GM23338 (cell line): ENCODE measurements around the gene KCTD10. TPM values are rescaled to one million over a fixed set of nuclear protein-coding genes. Genes with fewer than 3 reads are reported as not detected.

Experiments
- ATAC-seq: fragments of 200-7000 bp; cut with Tn5 transposase; 3 replicates; pipeline ENCODE4 v1.9.1; 2020
- DNase-seq: peaks from one replicate; pipeline ENCODE4 v3.0.0-alpha.2; 2015; ENCODE audit warnings: low spot score
- H2AFZ ChIP-seq: fragments of 200-600 bp; sonication (generic); 2 replicates; pipeline ENCODE4 v1.8.0; 2016; ENCODE audit warnings: antibody characterized with exemption, mild to moderate bottlenecking, moderate library complexity
- H3F3A ChIP-seq: fragments of 200-600 bp; sonication (generic); replicated peaks from 2 replicates; pipeline ENCODE4 v1.8.0; 2017; ENCODE audit warnings: antibody characterized with exemption, mixed run types, low read depth
- H3K27ac ChIP-seq: fragments of 200-600 bp; sonication (generic); 2 replicates; pipeline ENCODE4 v1.6.1; 2016; ENCODE audit warnings: low read depth
- H3K27me3 ChIP-seq: fragments of 200-600 bp; sonication (generic); 2 replicates; pipeline ENCODE4 v1.8.0; 2016; ENCODE audit warnings: mild to moderate bottlenecking, mixed run types, moderate library complexity; ENCODE audit not compliant: insufficient read depth
- H3K36me3 ChIP-seq: fragments of 200-600 bp; sonication (generic); 2 replicates; pipeline ENCODE4 v1.8.0; 2016; ENCODE audit warnings: mild to moderate bottlenecking; ENCODE audit not compliant: insufficient read depth
- H3K4me1 ChIP-seq: fragments of 200-600 bp; sonication (generic); 2 replicates; pipeline ENCODE4 v1.8.0; 2016; ENCODE audit warnings: mild to moderate bottlenecking, moderate library complexity; ENCODE audit not compliant: insufficient read depth
- H3K4me2 ChIP-seq: fragments of 200-600 bp; sonication (generic); 2 replicates; pipeline ENCODE4 v1.7.1; 2017; ENCODE audit warnings: mixed run types
- H3K4me3 ChIP-seq: fragments of 200-600 bp; sonication (generic); 2 replicates; pipeline ENCODE4 v1.6.1; 2016; ENCODE audit warnings: mixed run types
- H3K79me2 ChIP-seq: fragments of 200-600 bp; sonication (generic); replicated peaks from 2 replicates; pipeline ENCODE4 v1.8.0; 2017; ENCODE audit warnings: mild to moderate bottlenecking; ENCODE audit not compliant: insufficient read depth
- H3K9me2 ChIP-seq: fragments of 200-600 bp; sonication (generic); 2 replicates; pipeline ENCODE4 v1.8.0; 2017; ENCODE audit not compliant: insufficient read depth
- H4K20me1 ChIP-seq: fragments of 200-600 bp; sonication (generic); replicated peaks from 2 replicates; pipeline ENCODE4 v1.8.0; 2017; ENCODE audit warnings: mild to moderate bottlenecking; ENCODE audit not compliant: insufficient read depth
- H3K27ac Mint-ChIP-seq: 2 replicates; pipeline ENCODE4 v1.8.0; 2020; ENCODE audit warnings: inconsistent platforms, mild to moderate bottlenecking, moderate library complexity, mixed read lengths
- H3K27me3 Mint-ChIP-seq: 3 replicates; pipeline ENCODE4 v1.8.0; 2022; ENCODE audit warnings: low read depth, mild to moderate bottlenecking, moderate library complexity, mixed read lengths, inconsistent platforms; ENCODE audit not compliant: insufficient read depth, poor library complexity
- H3K36me3 Mint-ChIP-seq: 3 replicates; pipeline ENCODE4 v1.8.0; 2021; ENCODE audit warnings: low read depth, mild to moderate bottlenecking, inconsistent platforms, moderate library complexity, mixed read lengths
- H3K4me1 Mint-ChIP-seq: 3 replicates; pipeline ENCODE4 v1.8.0; 2020; ENCODE audit warnings: mild to moderate bottlenecking, inconsistent platforms, mixed read lengths
- H3K4me3 Mint-ChIP-seq: 3 replicates; pipeline ENCODE4 v1.8.0; 2021; ENCODE audit warnings: moderate library complexity, mild to moderate bottlenecking, inconsistent platforms, mixed read lengths
- H3K9me3 Mint-ChIP-seq: 3 replicates; pipeline ENCODE4 v1.8.0; 2020; ENCODE audit warnings: moderate library complexity, mild to moderate bottlenecking, inconsistent platforms, mixed read lengths
- EZH2 ChIP-seq: fragments of 200-600 bp; sonication (generic); IDR thresholded peaks from one replicate; pipeline ENCODE4 v1.8.0; 2017; ENCODE audit warnings: antibody characterized with exemption, mild to moderate bottlenecking, low read depth; ENCODE audit not compliant: unreplicated experiment
- JUNB ChIP-seq: IDR thresholded peaks from one replicate; pipeline ENCODE4 v1.6.1; 2016; ENCODE audit warnings: antibody characterized with exemption; ENCODE audit not compliant: unreplicated experiment
- NANOG ChIP-seq: IDR thresholded peaks from 2 replicates; pipeline ENCODE4 v1.6.1; 2016; ENCODE audit warnings: antibody characterized with exemption, borderline replicate concordance
- POLR2AphosphoS5 ChIP-seq: IDR thresholded peaks from 2 replicates; pipeline ENCODE4 v1.6.1; 2016; ENCODE audit warnings: antibody characterized with exemption, low read depth
- ZNF114 ChIP-seq: fragments of 250-450 bp; sonication (Bioruptor Pico); IDR thresholded peaks from 2 replicates; pipeline ENCODE4 v1.5.0; 2020; ENCODE audit warnings: mild to moderate bottlenecking, moderate library complexity
- ZNF331 ChIP-seq: fragments of 250-450 bp; sonication (Bioruptor Pico); IDR thresholded peaks from 2 replicates; pipeline ENCODE4 v1.5.0; 2020; ENCODE audit warnings: low read depth, mild to moderate bottlenecking, moderate library complexity
- ZNF462 ChIP-seq: fragments of 250-450 bp; sonication (Bioruptor Pico); IDR thresholded peaks from 2 replicates; pipeline ENCODE4 v1.5.0; 2020; ENCODE audit warnings: mild to moderate bottlenecking, moderate library complexity
- polyA plus RNA-seq: library from polyadenylated mRNA; unstranded; fragments of >200 nt; fragmentation: Nextera tagmentation; extraction: Ambion mirVana; gene quantifications from 2 replicates; pipeline ENCODE4 v1.2.1, GENCODE V29; 2016
- total RNA-seq: library from RNA; depleted of rRNA; stranded (reverse); fragments of >200 nt; shearing (Covaris generic); gene quantifications from 2 replicates; pipeline ENCODE4 v1.2.3, GENCODE V29; 2014

The KCTD10 gene
- total and polyA plus RNA-seq, 2 experiments from 2014 or later: 15.8 to 45.2 TPM

GRCh38 chr12:109512608-109513007 is 35.5 kb upstream of the KCTD10 start:
- peaks cover 5% of the 10 kb centered on the region for H3K27me3 Mint-ChIP-seq
- no peaks in the 10 kb centered on the region for H3K36me3 ChIP-seq
- H3K4me2 ChIP-seq: no peak overlapping the region
- H3K4me1 Mint-ChIP-seq: no peaks in the 10 kb centered on the region
- no peak for DNase-seq
- H3K27ac ChIP-seq: no peak overlapping the region
- no peak for ATAC-seq
- no peaks in the 10 kb centered on the region for H3K27me3 ChIP-seq
- H2AFZ ChIP-seq: no peak overlapping the region
- no peaks in the 10 kb centered on the region for H3K9me2 ChIP-seq
- no peaks in the 10 kb centered on the region for H3K9me3 Mint-ChIP-seq
- no peaks in the 10 kb centered on the region for H3K79me2 ChIP-seq
- H3K36me3 Mint-ChIP-seq: peaks cover 32% of the 10 kb centered on the region
- H3K4me3 ChIP-seq: no peak overlapping the region
- H3K4me1 ChIP-seq: no peaks in the 10 kb centered on the region
- no peak overlapping the region for H3K4me3 Mint-ChIP-seq
- TF ChIP-seq ZNF462 (CRISPR knock-in tag): no peak
- no peak for TF ChIP-seq EZH2
- 0 out of 2 replicates have a peak, but pooled peaks cover 4% of the 10 kb centered on the region for H4K20me1 ChIP-seq
- no peak overlapping the region for H3K27ac Mint-ChIP-seq
- no peaks in the 10 kb centered on the region for H3F3A ChIP-seq

GRCh38 chr12:109510196-109510595 is 33.1 kb upstream of the KCTD10 start:
- no peak overlapping the region for H3K4me3 ChIP-seq
- no peak for DNase-seq
- peaks cover 26% of the 10 kb centered on the region for H3K36me3 Mint-ChIP-seq
- H3K27ac Mint-ChIP-seq: no peak overlapping the region
- H4K20me1 ChIP-seq: peaks cover 4% of the 10 kb centered on the region; the same call in 1 of the 2 replicates
- no peaks in the 10 kb centered on the region for H3K4me1 Mint-ChIP-seq
- peaks cover 5% of the 10 kb centered on the region for H3K27me3 Mint-ChIP-seq
- no peak for ATAC-seq
- no peaks in the 10 kb centered on the region for H3K9me3 Mint-ChIP-seq
- H3K4me1 ChIP-seq: no peaks in the 10 kb centered on the region
- no peak overlapping the region for H3K4me2 ChIP-seq
- H2AFZ ChIP-seq: no peak overlapping the region
- H3K79me2 ChIP-seq: no peaks in the 10 kb centered on the region
- no peak overlapping the region for H3K4me3 Mint-ChIP-seq
- H3K36me3 ChIP-seq: no peaks in the 10 kb centered on the region
- no peak for TF ChIP-seq ZNF114 (CRISPR knock-in tag)
- no peak for TF ChIP-seq ZNF331
- no peak for TF ChIP-seq POLR2AphosphoS5
- no peak for TF ChIP-seq NANOG
- TF ChIP-seq JUNB: no peak
- no peak for TF ChIP-seq EZH2
- no peaks in the 10 kb centered on the region for H3F3A ChIP-seq
- H3K27ac ChIP-seq: no peak overlapping the region
- H3K9me2 ChIP-seq: no peaks in the 10 kb centered on the region
- no peaks in the 10 kb centered on the region for H3K27me3 ChIP-seq
